NCI-H82 treated with DMSO at 0.1 percent for 48 hours (cell line): ENCODE data around the gene DEPDC7.
"Not testable (repeated sequence)": the region's sequence is repeated elsewhere in the genome, so short reads cannot be mapped to it uniquely, and the experiment has no call there.

ENCODE experiments used
- DNase-seq: peaks from one replicate; lab custom pipeline; 2025; ENCODE audit not compliant: unreplicated experiment; lab: John Stamatoyannopoulos, UW

Gene DEPDC7

DNA sequence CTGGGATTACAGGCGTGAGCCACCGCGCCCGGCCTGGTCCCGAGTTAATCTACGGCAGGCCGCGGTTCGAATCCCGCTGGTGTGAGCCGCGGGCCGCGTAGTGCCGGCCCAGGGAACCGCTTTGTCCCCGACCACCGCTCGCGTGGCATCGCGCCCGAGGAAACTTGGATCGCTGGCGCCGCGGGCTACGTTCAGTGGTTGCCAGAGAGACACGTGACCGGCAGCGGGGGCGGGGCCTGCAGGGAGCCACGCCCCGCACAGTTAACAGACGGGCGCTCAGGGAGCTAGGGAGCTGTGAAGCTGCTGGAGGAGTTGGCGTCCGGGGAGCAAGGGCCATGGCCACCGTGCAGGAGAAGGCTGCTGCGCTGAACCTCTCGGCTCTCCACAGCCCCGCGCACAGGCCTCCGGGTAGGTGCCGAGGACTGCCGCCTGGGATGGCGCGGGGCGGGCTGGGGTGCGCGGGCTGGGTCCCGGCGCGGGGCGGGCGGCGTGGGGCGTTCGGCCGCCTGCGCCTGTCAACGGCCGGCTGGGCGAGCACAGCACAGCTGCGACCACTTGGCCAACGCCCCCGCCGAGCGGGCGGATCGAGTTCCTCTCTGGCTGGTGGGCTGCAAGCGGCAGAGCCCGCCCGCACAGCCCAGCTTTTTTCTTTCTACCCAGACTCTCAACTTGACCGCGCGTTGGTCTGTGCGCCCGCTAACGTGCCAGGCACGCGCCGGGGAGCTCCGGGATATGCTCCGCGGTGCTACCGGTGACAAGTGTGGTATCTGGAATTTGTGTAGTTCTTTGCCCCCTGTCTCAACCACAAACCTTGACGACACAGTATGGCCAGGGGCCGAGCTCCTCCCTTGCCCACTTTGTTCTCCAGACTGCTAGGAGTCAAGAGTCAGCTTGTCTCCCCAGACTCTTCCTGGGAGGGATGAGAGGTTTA lies at the start of gene DEPDC7:
Gene DEPDC7 (plus strand): TSS at position 258 of the 931 bp plus-strand sequence. CDS start 78 bp downstream, at position 336.
- DNase-seq: peak; percentile 78

DNA sequence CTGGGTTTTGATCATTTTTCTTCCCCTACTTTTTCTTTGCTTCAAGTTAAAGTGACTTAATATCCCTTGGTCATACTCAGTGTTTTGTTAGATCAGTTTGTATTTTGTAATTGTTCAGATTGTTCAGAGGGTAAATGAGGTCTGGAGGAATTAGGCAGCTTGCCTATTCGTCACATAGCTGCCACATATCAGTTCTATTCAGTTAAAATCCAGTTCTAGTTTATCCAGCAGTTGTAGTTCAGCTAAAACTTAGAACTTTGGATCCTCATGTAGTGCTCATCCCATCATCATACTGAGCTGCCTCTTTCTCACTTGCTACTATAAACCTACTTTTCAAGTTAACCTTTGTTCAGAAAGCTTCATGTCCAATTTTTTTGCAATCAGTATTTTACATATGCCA lies 47.1 kb upstream of the DEPDC7 start:
- DNase-seq: no peak

- DNase-seq: not testable (repeated sequence)
Observed at GRCh38 chr11:32972233-32972632, 43.4 kb upstream of the DEPDC7 start.

DNA sequence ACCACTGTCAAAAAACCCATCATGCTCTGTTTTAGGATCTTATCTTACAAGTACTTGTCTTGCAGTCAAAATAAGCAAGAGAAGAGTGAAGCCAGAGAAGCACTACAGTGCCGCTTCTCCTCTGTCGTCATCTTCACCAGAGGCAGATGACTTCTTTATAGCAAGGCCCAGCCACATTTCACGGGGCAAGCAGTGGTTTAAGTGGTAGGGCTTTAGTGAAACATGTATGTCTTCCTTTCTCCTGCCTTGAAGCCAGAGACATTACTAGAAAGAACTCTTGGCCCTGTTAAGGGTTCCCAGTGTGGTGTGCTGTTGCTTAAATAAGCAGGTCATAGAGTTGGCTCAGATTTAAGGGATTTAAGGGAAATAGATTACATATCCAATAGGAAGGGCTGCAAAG lies 42.9 kb upstream of the DEPDC7 start:
- DNase-seq: no peak

GRCh38 chr11:32982626-32983025 lies 33.1 kb upstream of the DEPDC7 start:
- no peak for DNase-seq

- no peak for DNase-seq
Observed at GRCh38 chr11:32983506-32983905, 32.2 kb upstream of the DEPDC7 start.

GRCh38 chr11:32985600-32985999 lies 30.1 kb upstream of the DEPDC7 start:
- DNase-seq: no peak

DNA sequence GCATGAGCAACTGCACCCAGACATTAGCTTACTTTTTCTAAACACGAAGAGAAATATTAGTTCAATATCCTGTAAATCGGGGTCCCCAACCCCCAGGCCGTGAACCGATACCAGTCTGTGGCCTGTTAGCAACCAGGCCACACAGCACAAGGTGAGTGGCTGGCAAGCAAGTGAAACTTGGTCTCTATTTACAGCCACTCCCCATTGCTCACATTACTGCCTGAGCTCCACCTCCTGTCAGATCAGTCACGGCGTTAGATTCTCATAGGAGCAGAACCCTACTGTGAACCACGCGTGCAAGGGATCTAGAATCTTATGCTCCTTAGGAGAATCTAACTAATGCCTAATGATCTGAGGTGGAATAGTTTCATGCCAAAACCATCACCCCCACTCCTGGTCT lies 27.8 kb upstream of the DEPDC7 start:
- no peak for DNase-seq

DNA sequence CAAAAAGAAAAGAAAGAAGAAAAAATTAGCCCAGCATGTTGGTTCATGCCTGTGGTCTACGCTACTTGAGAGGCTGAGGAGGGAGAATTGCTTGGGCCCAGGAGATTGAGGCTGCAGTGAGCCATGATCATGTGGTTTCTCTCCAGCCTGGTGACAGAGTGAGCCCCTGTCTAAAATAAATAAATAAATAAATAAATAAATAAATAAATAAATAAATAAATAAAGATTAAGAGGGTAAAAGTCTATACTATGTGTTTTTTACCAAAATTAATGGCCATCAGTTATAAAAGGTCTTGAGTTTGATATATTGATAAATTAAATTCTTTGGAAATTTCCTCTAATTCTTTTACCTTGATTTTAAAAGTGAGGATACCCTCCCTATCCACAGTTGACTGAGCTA lies 25.2 kb upstream of the DEPDC7 start:
- no peak for DNase-seq

GRCh38 chr11:32991427-32991826 lies 24.3 kb upstream of the DEPDC7 start:
- DNase-seq: no peak

GRCh38 chr11:32991898-32992297 lies 23.8 kb upstream of the DEPDC7 start:
- DNase-seq: no peak

- DNase-seq: no peak
Observed at GRCh38 chr11:33000181-33000580, 15.5 kb upstream of the DEPDC7 start.

DNA sequence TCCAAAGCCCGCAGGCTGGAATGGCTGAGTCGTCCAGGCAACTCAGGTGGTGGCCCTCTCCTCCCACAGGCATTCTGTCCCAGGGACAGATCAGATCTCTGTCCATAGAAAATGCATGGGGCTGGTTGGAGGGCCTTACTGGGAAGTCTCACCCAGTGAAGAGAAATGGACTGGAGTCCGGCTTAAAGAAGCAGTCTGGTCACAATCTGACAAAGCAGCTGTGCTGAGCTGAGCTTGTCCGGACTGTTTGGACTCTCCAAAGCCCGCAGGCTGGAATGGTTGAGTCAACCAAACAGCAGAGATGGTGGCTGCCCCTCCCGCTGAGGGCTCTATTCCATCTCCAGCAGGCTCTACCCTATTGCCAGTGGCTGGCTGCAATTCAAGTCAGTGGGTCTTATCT lies 14.4 kb upstream of the DEPDC7 start:
- no peak for DNase-seq

DNA sequence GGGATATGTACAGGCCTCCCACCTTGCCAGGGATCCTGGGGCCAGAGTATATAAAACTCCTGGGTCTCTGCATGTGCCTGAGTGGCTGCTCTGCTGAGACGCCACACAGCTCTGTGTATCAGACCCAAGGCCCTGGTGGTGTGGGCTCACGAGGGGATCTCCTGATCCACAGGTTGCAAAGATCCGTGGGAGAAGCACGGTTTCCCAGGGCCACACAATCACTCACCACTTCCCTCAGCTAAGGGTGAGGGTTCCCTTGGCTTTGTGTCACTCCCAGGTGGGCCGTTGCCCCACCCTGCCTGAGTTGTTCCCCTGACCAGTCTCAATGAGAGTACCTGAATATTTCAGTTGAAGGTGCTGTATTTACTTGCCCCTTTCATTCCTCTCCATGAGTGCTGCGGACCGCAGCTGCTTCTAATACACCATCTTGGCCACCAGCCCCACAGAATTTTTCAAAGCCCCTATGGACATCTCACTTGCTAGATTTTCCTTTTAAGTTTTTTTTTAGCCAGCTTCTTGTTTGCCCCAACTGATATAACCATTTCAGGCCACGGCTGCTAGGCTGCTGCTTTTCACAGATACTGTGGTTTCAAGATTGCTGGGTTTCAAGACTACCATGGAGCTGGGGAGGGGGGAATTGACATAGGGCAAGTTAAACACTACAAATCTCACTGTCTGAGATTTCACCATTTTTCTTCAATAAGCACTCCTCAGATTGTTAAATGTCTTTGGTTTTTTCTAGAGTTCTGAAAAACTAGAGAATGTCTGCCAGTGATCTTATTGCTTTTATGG lies 13.7 kb upstream of the DEPDC7 start:
- no peak for DNase-seq

- DNase-seq: no peak
Observed at GRCh38 chr11:33005175-33005574, 10.5 kb upstream of the DEPDC7 start.

DNA sequence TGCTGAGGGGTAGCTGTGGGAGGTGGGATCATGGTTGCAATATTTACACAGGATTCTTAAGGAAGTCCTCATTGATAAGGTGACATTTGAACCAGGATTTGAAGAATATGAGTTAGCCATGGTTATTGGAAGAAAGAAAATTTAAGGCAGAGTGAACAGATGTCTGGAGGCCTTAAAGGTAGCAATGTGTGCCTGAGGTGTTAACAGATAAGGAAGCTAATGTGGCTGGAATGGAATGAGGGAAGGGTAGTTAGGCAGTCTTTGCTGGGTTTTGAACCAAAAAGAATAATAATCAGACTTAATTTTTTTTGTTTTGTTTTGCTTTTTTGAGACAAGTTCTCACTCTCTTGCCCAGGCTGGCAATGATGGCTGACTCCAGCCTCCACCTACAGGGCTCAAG lies 9.7 kb upstream of the DEPDC7 start:
- DNase-seq: no peak

GRCh38 chr11:33013755-33014154 lies 1.9 kb upstream of the DEPDC7 start:
- DNase-seq: no peak

- no peak for DNase-seq
Observed at GRCh38 chr11:33016654-33017053, 976 bp downstream of the DEPDC7 start.

DNA sequence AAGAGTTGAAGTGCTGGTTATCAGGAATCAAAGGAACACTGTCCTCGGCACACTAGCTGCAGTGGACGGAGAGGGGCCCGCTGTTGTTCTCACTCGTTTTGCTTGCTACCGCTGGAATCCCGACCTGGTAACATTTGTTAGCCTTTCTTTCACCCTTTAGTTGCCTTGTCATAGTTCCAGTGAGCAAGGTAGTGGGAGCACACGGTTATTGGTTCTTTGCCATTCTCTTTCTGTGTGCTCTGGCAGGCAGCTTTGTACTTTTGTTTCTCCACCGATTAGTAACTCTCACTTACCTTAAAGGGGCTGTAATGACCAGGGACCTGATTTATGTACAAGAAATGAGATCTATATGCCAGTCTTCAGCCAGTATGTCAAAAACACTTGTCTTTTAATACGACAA lies 1.8 kb downstream of the DEPDC7 start:
- DNase-seq: peak; percentile 65

DNA sequence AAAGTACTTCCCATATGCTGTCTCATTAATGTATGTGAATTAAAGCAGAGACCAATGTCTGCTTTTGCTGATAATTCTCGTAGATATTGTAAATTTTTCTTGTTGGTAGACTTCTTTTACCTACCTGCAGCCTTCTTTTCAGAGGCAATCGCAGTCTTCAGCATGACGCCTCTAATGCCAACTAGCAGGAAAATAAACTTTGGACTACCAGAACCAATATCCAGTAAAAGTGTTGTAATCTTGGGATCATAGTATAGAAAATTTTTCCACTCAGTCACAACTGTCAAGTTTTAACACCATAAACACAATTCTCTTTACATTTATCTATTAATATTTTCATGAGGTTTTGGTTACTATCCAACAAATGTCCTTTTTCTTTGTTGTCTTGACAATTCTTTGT lies 2.3 kb downstream of the DEPDC7 start:
- DNase-seq: no peak

DNA sequence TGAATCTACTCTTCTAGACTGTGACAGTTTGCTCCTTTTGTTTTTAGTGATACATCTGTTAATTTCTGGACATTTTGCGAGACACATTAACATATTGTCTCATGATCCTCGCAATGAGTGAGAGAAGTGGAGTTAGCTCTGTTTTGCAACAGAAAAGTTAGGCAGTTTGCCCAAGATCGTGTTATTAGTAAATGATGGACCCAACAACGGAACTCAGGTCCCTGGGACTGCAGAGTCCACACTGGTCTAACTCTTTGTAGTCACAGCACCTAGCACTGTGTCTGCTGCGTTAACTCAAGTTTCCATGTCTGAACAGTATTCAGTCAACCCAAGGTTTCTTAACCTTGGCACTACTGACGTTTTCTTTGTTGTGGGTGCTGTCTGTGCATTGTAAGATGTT lies 3.2 kb downstream of the DEPDC7 start:
- DNase-seq: no peak

- no peak for DNase-seq
Observed at GRCh38 chr11:33021501-33021900, 5.8 kb downstream of the DEPDC7 start.
